ENCODE measurements around the gene LLCFC1. TPM values are rescaled to one million over a fixed set of nuclear protein-coding genes. Genes with fewer than 3 reads are reported as not detected.

The LLCFC1 gene
- not detected in 2 replicates for polyA plus RNA-seq (2013)

GRCh38 chr7:142939226-142939910, at the start of gene LLCFC1:
Gene LLCFC1 (plus strand): TSS chr7:142939484. CDS start chr7:142939622, 138 bp downstream.
- Histone ChIP-seq H3K4ac (ENCODE audit: low read depth, low read length) (no peak within 1 kb of the TSS), H3K79me1 (ENCODE audit: low read length) (no peaks in the 10 kb centered on the region), H3K27me3 (ENCODE audit: insufficient read depth, low read length) (no peaks in the 10 kb centered on the region), H3K23ac (ENCODE audit: low read length) (no peak within 1 kb of the TSS), H2BK120ac (ENCODE audit: insufficient read depth, low read length, poor library complexity) (no peak within 1 kb of the TSS), H2BK5ac (ENCODE audit: low read depth, low read length, poor library complexity) (no peak within 1 kb of the TSS), H2BK12ac (ENCODE audit: low read length) (no peak within 1 kb of the TSS), H4K12ac (ENCODE audit: low read depth, low read length) (no peak within 1 kb of the TSS), H3K4me1 (ENCODE audit: control insufficient read depth in 1 of 2, insufficient read depth in 2 of 2, low read length in 2 of 2) (peaks cover 0 to 3% of the 10 kb centered on the region in 2 experiments), H4K8ac (ENCODE audit: low read depth, low read length) (no peak within 1 kb of the TSS), H2AK5ac (ENCODE audit: low read length) (no peak within 1 kb of the TSS), H3K4me3 (ENCODE audit: low read depth, low read length) (no peak within 1 kb of the TSS), H4K91ac (ENCODE audit: low read depth, low read length) (no peak within 1 kb of the TSS), H3K14ac (ENCODE audit: low read length) (no peak within 1 kb of the TSS), H3K18ac (ENCODE audit: low read length) (no peak within 1 kb of the TSS), H3K9ac (ENCODE audit: low read length) (no peak within 1 kb of the TSS), H3K36me3 (ENCODE audit: control insufficient read depth in 1 of 2, insufficient read depth in 2 of 2, low read length in 2 of 2) (no peaks in the 10 kb centered on the region), H2AFZ (ENCODE audit: insufficient read depth, low read length, poor library complexity) (no peak within 1 kb of the TSS), H3K27ac (ENCODE audit: low read depth, low read length) (no peak within 1 kb of the TSS), H3K9me3 (ENCODE audit: insufficient read depth, low read depth, low read length) (peaks cover 6% of the 10 kb centered on the region), H3K79me2 (ENCODE audit: control insufficient read depth, insufficient read depth, low read length, poor library complexity) (no peaks in the 10 kb centered on the region), H3K4me2 (ENCODE audit: low read length) (no peak within 1 kb of the TSS)
- no CpG with 5 or more reads among the region's 10 CpGs for WGBS (ENCODE audit: extremely low coverage, insufficient coverage, insufficient read length)
- peak in 1 of 2 donors; percentile 37 for DNase-seq

- Histone ChIP-seq H3K9ac (ENCODE audit: low read length) (no peak overlapping the region), H3K23ac (ENCODE audit: low read length) (no peak overlapping the region), H3K4me1 (ENCODE audit: control insufficient read depth in 1 of 2, insufficient read depth in 2 of 2, low read length in 2 of 2) (peaks cover 10 to 15% of the 10 kb centered on the region in 2 experiments), H3K27me3 (ENCODE audit: insufficient read depth, low read length) (no peaks in the 10 kb centered on the region), H4K91ac (ENCODE audit: low read depth, low read length) (no peak overlapping the region), H2BK120ac (ENCODE audit: insufficient read depth, low read length, poor library complexity) (no peak overlapping the region), H3K14ac (ENCODE audit: low read length) (no peak overlapping the region), H4K8ac (ENCODE audit: low read depth, low read length) (no peak overlapping the region), H3K36me3 (ENCODE audit: control insufficient read depth in 1 of 2, insufficient read depth in 2 of 2, low read length in 2 of 2) (no peaks in the 10 kb centered on the region), H3K27ac (ENCODE audit: low read depth, low read length) (no peak overlapping the region), H3K79me2 (ENCODE audit: control insufficient read depth, insufficient read depth, low read length, poor library complexity) (no peaks in the 10 kb centered on the region), H3K9me3 (ENCODE audit: insufficient read depth, low read depth, low read length) (peaks cover 9% of the 10 kb centered on the region), H3K4ac (ENCODE audit: low read depth, low read length) (no peak overlapping the region), H3K18ac (ENCODE audit: low read length) (no peak overlapping the region), H2AK5ac (ENCODE audit: low read length) (no peak overlapping the region), H4K12ac (ENCODE audit: low read depth, low read length) (no peak overlapping the region), H2BK12ac (ENCODE audit: low read length) (no peak overlapping the region), H3K4me3 (ENCODE audit: low read depth, low read length) (no peak overlapping the region), H2BK5ac (ENCODE audit: low read depth, low read length, poor library complexity) (no peak overlapping the region), H2AFZ (ENCODE audit: insufficient read depth, low read length, poor library complexity) (no peak overlapping the region), H3K4me2 (ENCODE audit: low read length) (no peak overlapping the region), H3K79me1 (ENCODE audit: low read length) (peaks cover 2% of the 10 kb centered on the region)
- WGBS (ENCODE audit: extremely low coverage, insufficient coverage, insufficient read length) = no CpG with 5 or more reads among the region's 3 CpGs
- DNase-seq = no peak
Observed at GRCh38 chr7:142889816-142890215, 49.5 kb upstream of the LLCFC1 start.

- Histone ChIP-seq H3K4me2 (ENCODE audit: low read length) (no peak overlapping the region), H4K91ac (ENCODE audit: low read depth, low read length) (no peak overlapping the region), H3K4ac (ENCODE audit: low read depth, low read length) (no peak overlapping the region), H4K8ac (ENCODE audit: low read depth, low read length) (no peak overlapping the region), H3K27ac (ENCODE audit: low read depth, low read length) (no peak overlapping the region), H3K4me1 (ENCODE audit: control insufficient read depth in 1 of 2, insufficient read depth in 2 of 2, low read length in 2 of 2) (peaks cover 2 to 9% of the 10 kb centered on the region in 2 experiments), H3K4me3 (ENCODE audit: low read depth, low read length) (peak overlapping the region; percentile 48), H2AK5ac (ENCODE audit: low read length) (no peak overlapping the region), H3K14ac (ENCODE audit: low read length) (no peak overlapping the region), H3K18ac (ENCODE audit: low read length) (no peak overlapping the region), H3K36me3 (ENCODE audit: control insufficient read depth in 1 of 2, insufficient read depth in 2 of 2, low read length in 2 of 2) (no peaks in the 10 kb centered on the region), H4K12ac (ENCODE audit: low read depth, low read length) (no peak overlapping the region), H2BK5ac (ENCODE audit: low read depth, low read length, poor library complexity) (no peak overlapping the region), H3K79me2 (ENCODE audit: control insufficient read depth, insufficient read depth, low read length, poor library complexity) (no peaks in the 10 kb centered on the region), H3K9me3 (ENCODE audit: insufficient read depth, low read depth, low read length) (peaks cover 9% of the 10 kb centered on the region), H2BK12ac (ENCODE audit: low read length) (no peak overlapping the region), H3K79me1 (ENCODE audit: low read length) (no peaks in the 10 kb centered on the region), H3K9ac (ENCODE audit: low read length) (no peak overlapping the region), H3K27me3 (ENCODE audit: insufficient read depth, low read length) (no peaks in the 10 kb centered on the region), H3K23ac (ENCODE audit: low read length) (peak overlapping the region; percentile 44), H2BK120ac (ENCODE audit: insufficient read depth, low read length, poor library complexity) (no peak overlapping the region), H2AFZ (ENCODE audit: insufficient read depth, low read length, poor library complexity) (no peak overlapping the region)
- no peak for DNase-seq
- WGBS (ENCODE audit: extremely low coverage, insufficient coverage, insufficient read length) = 100% methylated on average over 1 of the region's 12 CpGs
Observed at GRCh38 chr7:142890874-142891485, 48.3 kb upstream of the LLCFC1 start.

GRCh38 chr7:142891490-142892082, 47.7 kb upstream of the LLCFC1 start:
- Histone ChIP-seq H2AK5ac (ENCODE audit: low read length) (no peak overlapping the region), H4K8ac (ENCODE audit: low read depth, low read length) (no peak overlapping the region), H3K9ac (ENCODE audit: low read length) (no peak overlapping the region), H3K79me2 (ENCODE audit: control insufficient read depth, insufficient read depth, low read length, poor library complexity) (no peaks in the 10 kb centered on the region), H2AFZ (ENCODE audit: insufficient read depth, low read length, poor library complexity) (no peak overlapping the region), H3K27ac (ENCODE audit: low read depth, low read length) (no peak overlapping the region), H2BK120ac (ENCODE audit: insufficient read depth, low read length, poor library complexity) (no peak overlapping the region), H2BK12ac (ENCODE audit: low read length) (no peak overlapping the region), H3K9me3 (ENCODE audit: insufficient read depth, low read depth, low read length) (peaks cover 9% of the 10 kb centered on the region), H3K14ac (ENCODE audit: low read length) (no peak overlapping the region), H3K27me3 (ENCODE audit: insufficient read depth, low read length) (no peaks in the 10 kb centered on the region), H3K36me3 (ENCODE audit: control insufficient read depth in 1 of 2, insufficient read depth in 2 of 2, low read length in 2 of 2) (no peaks in the 10 kb centered on the region), H4K12ac (ENCODE audit: low read depth, low read length) (no peak overlapping the region), H3K79me1 (ENCODE audit: low read length) (no peaks in the 10 kb centered on the region), H4K91ac (ENCODE audit: low read depth, low read length) (no peak overlapping the region), H3K23ac (ENCODE audit: low read length) (no peak overlapping the region), H2BK5ac (ENCODE audit: low read depth, low read length, poor library complexity) (no peak overlapping the region), H3K4me1 (ENCODE audit: control insufficient read depth in 1 of 2, insufficient read depth in 2 of 2, low read length in 2 of 2) (peaks cover 2 to 9% of the 10 kb centered on the region in 2 experiments), H3K4me2 (ENCODE audit: low read length) (no peak overlapping the region), H3K18ac (ENCODE audit: low read length) (no peak overlapping the region), H3K4ac (ENCODE audit: low read depth, low read length) (no peak overlapping the region), H3K4me3 (ENCODE audit: low read depth, low read length) (no peak overlapping the region)
- no CpG with 5 or more reads among the region's 10 CpGs for WGBS (ENCODE audit: extremely low coverage, insufficient coverage, insufficient read length)
- DNase-seq = no peak
